Measurements from ENCODE around the gene SPATC1L.

GRCh38 chr21:46155514-46156377, 28.5 kb downstream of the SPATC1L start, which contains the start of gene FTCD:
- TF ChIP-seq CTCF (IDR thresholded peaks at IDR 0.05): no peak
- no peak for TF ChIP-seq POLR2A (IDR thresholded peaks at IDR 0.05)

Data from upper lobe of left lung (tissue), 4 donors.